Peyer's patch (tissue), 4 donors: ENCODE results near the gene DDB1. TPM values are rescaled to one million over a fixed set of nuclear protein-coding genes. Genes with fewer than 3 reads are reported as not detected.

ENCODE experiments used
- DNase-seq, 3 donors: peaks; one replicate each; pipeline ENCODE4 v3.0.0-alpha.2; 2017 to 2019
- H3K27ac ChIP-seq, 4 donors: fragments of 200-600 bp; sonication (generic); one replicate each; pipeline ENCODE4 v1.5.1; 2016 to 2019
- H3K27me3 ChIP-seq, 2 donors: fragments of 200-600 bp; sonication (generic); one replicate each; pipeline ENCODE4 v1.5.1; 2019
- H3K36me3 ChIP-seq, 3 donors: fragments of 200-600 bp; sonication (generic); one replicate each; pipeline ENCODE4 v1.5.1; 2016 to 2019
- H3K4me1 ChIP-seq, 4 donors: fragments of 200-600 bp; sonication (generic); one replicate each; pipeline ENCODE4 v1.5.1; 2016 to 2019
- H3K4me3 ChIP-seq, 4 donors: fragments of 200-600 bp; sonication (generic); 1 replicate in 3 of 4; 2 replicates in 1 of 4; pipeline ENCODE4 v1.5.1; 2016 to 2019; ENCODE audit warnings: mild to moderate bottlenecking in 1 of 4
- H3K9me3 ChIP-seq, 4 donors: fragments of 200-600 bp; sonication (generic); one replicate each; pipeline ENCODE4 v1.5.1; 2016 to 2019; ENCODE audit warnings: mild to moderate bottlenecking in 1 of 4
- POLR2A ChIP-seq, 2 donors: fragments of 450-650 bp; IDR thresholded peaks; one replicate each; pipeline ENCODE4 v1.5.1; 2017; ENCODE audit warnings: antibody characterized with exemption in 2 of 2, mild to moderate bottlenecking in 2 of 2, moderate library complexity in 2 of 2
- total RNA-seq, 4 donors: library from RNA; depleted of rRNA; stranded (reverse); fragments of >200 nt; gene quantifications; one replicate each; pipeline ENCODE4 v1.1.0, GENCODE V29; 2016
- TF ChIP-seq, protein P1 (sequence below), 6 experiments: fragments of 450-650 bp in 4 of 6; fragments of 200-600 bp in 2 of 6; sonication (generic) in 1 of 6; IDR thresholded peaks; one replicate each; pipeline ENCODE4 v1.5.1; 2017 to 2019; ENCODE audit warnings: antibody characterized with exemption in 6 of 6, mild to moderate bottlenecking in 3 of 6, moderate library complexity in 1 of 6

Gene DDB1
- total RNA-seq, 4 donors from 2014 or later: 76.7 to 168 (median 136) TPM

DNA sequence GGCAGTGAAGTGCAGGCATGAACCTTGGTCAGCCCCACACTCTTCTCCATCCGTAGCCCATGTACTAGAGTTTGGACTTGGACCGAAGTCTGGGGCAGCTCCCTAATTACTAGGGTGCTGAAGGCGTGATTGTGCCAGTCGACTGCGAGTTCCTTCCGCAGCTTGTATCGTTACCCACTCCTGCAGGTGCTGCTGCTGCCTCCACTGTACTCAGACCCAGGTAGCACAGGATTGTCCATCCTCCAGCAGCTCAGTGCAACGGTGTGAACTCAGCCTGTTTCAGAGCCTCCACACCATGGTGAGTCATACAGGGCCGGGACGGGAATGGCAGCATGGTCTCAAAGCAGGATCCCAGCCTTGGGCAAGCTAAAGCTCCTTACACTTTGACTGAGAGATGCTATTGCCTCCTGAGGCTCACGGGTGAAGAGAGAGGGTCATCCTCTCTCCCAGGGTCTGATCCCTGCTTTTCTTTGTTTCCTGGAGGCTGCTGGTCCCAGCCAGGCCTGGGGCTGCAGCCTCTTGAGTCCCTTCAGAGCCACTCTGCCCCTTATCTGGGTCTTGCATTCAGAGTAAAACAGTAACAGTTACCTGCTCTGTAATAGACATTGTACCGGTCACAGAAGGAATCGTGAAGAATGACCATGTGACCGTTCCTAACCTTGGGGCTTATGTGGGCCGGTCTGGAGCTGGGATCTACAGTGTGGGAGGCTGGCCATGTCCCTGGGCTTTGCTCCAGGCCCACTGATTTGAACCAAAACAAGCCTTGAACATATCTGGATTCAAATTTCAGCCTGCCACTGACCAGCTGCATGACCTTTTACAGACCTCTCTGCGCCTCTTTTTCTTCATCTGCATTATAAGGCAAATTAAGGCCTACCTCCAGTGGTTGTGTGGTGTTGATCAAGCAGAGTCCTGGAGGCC is 1.8 kb upstream of the DDB1 start:
- no peaks in the 10 kb centered on the region for H3K27me3 ChIP-seq
- H3K27ac ChIP-seq: peak overlapping the region; percentile 56 to 98 (median 94)
- peak; percentile 91 to 95 for TF ChIP-seq POLR2A (IDR thresholded peaks at IDR 0.05)
- TF ChIP-seq, protein P1, sequence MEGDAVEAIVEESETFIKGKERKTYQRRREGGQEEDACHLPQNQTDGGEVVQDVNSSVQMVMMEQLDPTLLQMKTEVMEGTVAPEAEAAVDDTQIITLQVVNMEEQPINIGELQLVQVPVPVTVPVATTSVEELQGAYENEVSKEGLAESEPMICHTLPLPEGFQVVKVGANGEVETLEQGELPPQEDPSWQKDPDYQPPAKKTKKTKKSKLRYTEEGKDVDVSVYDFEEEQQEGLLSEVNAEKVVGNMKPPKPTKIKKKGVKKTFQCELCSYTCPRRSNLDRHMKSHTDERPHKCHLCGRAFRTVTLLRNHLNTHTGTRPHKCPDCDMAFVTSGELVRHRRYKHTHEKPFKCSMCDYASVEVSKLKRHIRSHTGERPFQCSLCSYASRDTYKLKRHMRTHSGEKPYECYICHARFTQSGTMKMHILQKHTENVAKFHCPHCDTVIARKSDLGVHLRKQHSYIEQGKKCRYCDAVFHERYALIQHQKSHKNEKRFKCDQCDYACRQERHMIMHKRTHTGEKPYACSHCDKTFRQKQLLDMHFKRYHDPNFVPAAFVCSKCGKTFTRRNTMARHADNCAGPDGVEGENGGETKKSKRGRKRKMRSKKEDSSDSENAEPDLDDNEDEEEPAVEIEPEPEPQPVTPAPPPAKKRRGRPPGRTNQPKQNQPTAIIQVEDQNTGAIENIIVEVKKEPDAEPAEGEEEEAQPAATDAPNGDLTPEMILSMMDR (IDR thresholded peaks at IDR 0.05): peak in 1 of 6 experiments; percentile 10
- peak overlapping the region in 3 of 4 donors; percentile 7 to 91 (median 53) for H3K4me3 ChIP-seq
- no peaks in the 10 kb centered on the region for H3K9me3 ChIP-seq
- peaks cover 6 to 31% (median 11%) of the 10 kb centered on the region in 4 donors for H3K4me1 ChIP-seq
- peaks cover 0 to 32% (median 0%) of the 10 kb centered on the region in 3 donors for H3K36me3 ChIP-seq
- DNase-seq: peak in 2 of 3 donors; percentile 82 to 86

DNA sequence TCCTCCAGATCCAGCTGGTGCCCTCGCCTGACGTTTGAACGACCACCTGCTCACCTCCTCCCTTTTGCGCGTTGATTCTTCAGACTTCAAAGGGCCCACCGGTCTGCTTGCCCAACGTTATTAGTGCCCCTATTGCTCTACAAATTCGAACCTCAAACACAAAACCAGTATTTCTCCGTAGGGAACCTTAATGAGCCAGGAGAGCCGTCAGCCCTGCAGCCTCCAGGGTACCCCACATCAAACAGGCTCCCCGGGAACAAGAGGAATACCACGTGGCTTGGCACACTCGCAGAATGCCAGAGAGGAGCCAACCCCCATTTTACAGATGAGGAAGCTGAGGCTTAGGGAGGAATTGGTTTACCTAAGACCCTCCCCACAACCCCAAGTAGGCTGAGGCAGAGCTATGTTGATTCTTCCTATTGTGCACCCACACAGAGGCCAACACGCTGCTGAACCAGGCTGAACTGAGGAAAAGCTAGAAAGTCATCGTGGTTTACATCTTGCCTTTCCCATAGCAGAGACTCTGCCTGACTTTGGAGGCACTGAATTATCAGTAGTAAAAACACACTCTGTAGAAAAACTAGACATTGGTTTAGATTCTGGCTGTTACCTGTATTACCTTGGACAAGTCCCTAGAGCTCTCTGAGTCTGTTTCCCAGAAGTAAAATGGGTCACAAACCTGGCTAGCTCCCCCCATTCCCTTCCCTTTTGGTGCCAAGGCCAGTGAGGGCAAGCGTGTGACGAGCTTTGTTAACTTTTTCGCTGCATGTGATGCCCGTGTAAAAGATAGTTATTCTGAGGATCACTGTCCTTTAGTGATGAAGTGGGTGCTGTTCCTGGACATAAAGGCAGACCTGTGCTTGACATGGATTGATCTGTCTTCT is 887 bp upstream of the DDB1 start:
- Histone ChIP-seq H3K27me3 (no peaks in the 10 kb centered on the region), H3K9me3 (no peaks in the 10 kb centered on the region), H3K36me3 (peaks cover 0 to 32% (median 0%) of the 10 kb centered on the region in 3 donors), H3K27ac (peak overlapping the region; percentile 88 to 98 (median 94)), H3K4me1 (peaks cover 6 to 31% (median 11%) of the 10 kb centered on the region in 4 donors), H3K4me3 (peak overlapping the region; percentile 79 to 91 (median 84))
- DNase-seq: no peak
- no peak for TF ChIP-seq POLR2A (IDR thresholded peaks at IDR 0.05)
- TF ChIP-seq, protein P1 (IDR thresholded peaks at IDR 0.05): no peak

DNA sequence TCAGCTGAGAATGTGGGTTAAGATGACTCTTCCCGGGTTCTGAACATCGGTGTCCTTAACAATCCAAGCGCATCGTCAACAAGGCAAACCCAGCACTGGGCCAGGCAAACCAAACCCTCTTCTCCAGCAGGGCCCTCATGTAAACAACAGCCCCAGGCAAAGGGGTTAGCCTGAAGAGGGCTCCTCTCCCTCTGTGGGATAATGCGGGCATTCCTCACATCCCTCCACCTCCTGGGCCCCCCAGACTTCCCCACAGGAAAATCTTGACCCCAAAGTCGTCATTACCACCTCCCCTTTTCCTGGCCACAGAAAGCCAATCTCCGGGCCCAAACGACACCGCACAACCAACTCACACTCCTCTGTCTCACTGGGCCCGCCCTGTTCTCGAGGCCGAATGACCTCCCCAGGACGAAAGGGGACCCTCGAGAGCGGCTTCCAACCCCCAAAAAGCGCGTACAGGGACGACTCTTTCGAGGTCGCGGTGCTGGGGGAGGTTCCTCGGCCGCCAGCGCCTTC is 566 bp downstream of the DDB1 start:
- Histone ChIP-seq H3K27ac (peak overlapping the region; percentile 88 to 98 (median 94)), H3K27me3 (no peaks in the 10 kb centered on the region), H3K4me3 (peak overlapping the region; percentile 79 to 91 (median 84)), H3K36me3 (peaks cover 0 to 34% (median 0%) of the 10 kb centered on the region in 3 donors), H3K9me3 (no peaks in the 10 kb centered on the region), H3K4me1 (peaks cover 6 to 31% (median 11%) of the 10 kb centered on the region in 4 donors)
- TF ChIP-seq, protein P1 (IDR thresholded peaks at IDR 0.05): no peak
- TF ChIP-seq POLR2A (IDR thresholded peaks at IDR 0.05): no peak
- DNase-seq: no peak

DNA sequence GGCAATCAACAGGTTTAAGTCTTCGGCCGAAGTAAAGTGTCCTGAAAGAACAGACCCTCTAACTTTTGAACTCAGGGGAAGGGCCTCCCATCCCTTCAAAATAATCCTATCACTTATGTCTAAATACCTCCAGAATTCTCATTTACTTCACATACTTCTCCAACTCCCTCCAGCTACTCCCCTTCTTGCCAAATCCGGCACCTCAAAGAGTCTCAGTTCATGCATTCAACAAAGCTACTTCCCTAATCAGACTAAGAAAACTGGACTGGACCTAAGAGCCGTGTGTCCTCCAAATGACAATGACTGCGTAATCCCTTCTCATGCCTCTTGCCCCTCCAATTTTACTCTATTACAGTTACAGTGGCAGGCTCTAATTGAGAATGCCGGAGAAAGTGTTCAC is 1.3 kb downstream of the DDB1 start:
- H3K36me3 ChIP-seq: peaks cover 0 to 36% (median 0%) of the 10 kb centered on the region in 3 donors
- peaks cover 6 to 26% (median 11%) of the 10 kb centered on the region in 4 donors for H3K4me1 ChIP-seq
- no peaks in the 10 kb centered on the region for H3K27me3 ChIP-seq
- TF ChIP-seq POLR2A (IDR thresholded peaks at IDR 0.05): no peak
- TF ChIP-seq, protein P1 (IDR thresholded peaks at IDR 0.05): no peak
- DNase-seq: no peak
- H3K4me3 ChIP-seq: peak overlapping the region; percentile 79 to 91 (median 84)
- peak overlapping the region in 1 of 4 donors; percentile 98 for H3K27ac ChIP-seq
- no peaks in the 10 kb centered on the region for H3K9me3 ChIP-seq

DNA sequence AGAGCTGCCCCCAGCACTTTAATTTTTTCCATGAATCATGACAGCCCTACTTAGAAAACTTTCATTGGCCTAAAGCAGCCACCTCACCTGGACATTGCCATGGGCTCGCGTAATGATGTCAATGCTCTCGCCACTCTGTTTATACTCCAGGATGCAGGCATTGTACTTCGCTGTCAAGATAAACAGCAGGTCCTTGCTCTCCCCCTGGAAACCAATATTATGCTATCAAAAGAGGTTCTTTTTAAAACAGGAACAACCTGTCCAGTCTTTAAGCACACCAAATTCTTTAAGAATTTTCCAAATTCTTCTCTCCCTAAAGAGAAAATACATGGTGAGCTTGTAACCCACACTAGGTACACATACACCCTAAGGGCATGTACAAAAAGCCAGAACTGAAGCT is 3.0 kb downstream of the DDB1 start:
- TF ChIP-seq, protein P1 (IDR thresholded peaks at IDR 0.05): no peak
- TF ChIP-seq POLR2A (IDR thresholded peaks at IDR 0.05): no peak
- no peak overlapping the region for H3K27ac ChIP-seq

More for the DNA sequence above, 3.0 kb downstream of the DDB1 start:
- Histone ChIP-seq H3K9me3 (no peaks in the 10 kb centered on the region), H3K27me3 (no peaks in the 10 kb centered on the region), H3K4me1 (peaks cover 6 to 22% (median 11%) of the 10 kb centered on the region in 4 donors), H3K4me3 (no peak overlapping the region), H3K36me3 (peaks cover 0 to 51% (median 0%) of the 10 kb centered on the region in 3 donors)
- no peak for DNase-seq
